WTC11 (cell line): ENCODE results near the gene MEGF11. TPM values are rescaled to one million over a fixed set of nuclear protein-coding genes. Genes with fewer than 3 reads are reported as not detected.

Experiments used
- ATAC-seq: fragments of 200-7000 bp; cut with Tn5 transposase; 2 replicates; pipeline ENCODE4 v1.10.0; 2021; ENCODE audit warnings: mild to moderate bottlenecking, moderate library complexity
- CTCF ChIA-PET: fragments of 300-600 bp; sonication (Branson Sonifier 250); formaldehyde crosslinking; loops from one replicate; lab custom pipeline; 2021; ENCODE audit warnings: antibody characterized with exemption; lab: Charles Lee
- POLR2A ChIA-PET: fragments of 350-600 bp; sonication (Branson Sonifier 250); formaldehyde crosslinking; loops from one replicate; lab custom pipeline; 2021; ENCODE audit warnings: antibody characterized with exemption; lab: Charles Lee
- DNase-seq: peaks from one replicate; pipeline ENCODE4 v3.0.0; 2021; ENCODE audit warnings: low spot score
- H3K27ac Mint-ChIP-seq: 2 replicates; pipeline ENCODE4 v1.8.0; 2021; ENCODE audit warnings: mixed read lengths
- H3K27me3 Mint-ChIP-seq: 2 replicates; pipeline ENCODE4 v1.8.0; 2021; ENCODE audit warnings: low read depth, mild to moderate bottlenecking, moderate library complexity, mixed read lengths
- H3K36me3 Mint-ChIP-seq: 2 replicates; pipeline ENCODE4 v1.8.0; 2021; ENCODE audit warnings: mixed read lengths
- H3K4me1 Mint-ChIP-seq: 2 replicates; pipeline ENCODE4 v1.8.0; 2022; ENCODE audit warnings: mixed read lengths
- H3K4me3 Mint-ChIP-seq: 2 replicates; pipeline ENCODE4 v1.8.0; 2021; ENCODE audit warnings: mild to moderate bottlenecking, moderate library complexity, mixed read lengths
- H3K9me3 Mint-ChIP-seq: 2 replicates; pipeline ENCODE4 v1.8.0; 2021; ENCODE audit warnings: mixed read lengths
- ATF2 ChIP-seq: sonication (generic); formaldehyde crosslinking; IDR thresholded peaks from 2 replicates; pipeline ENCODE4 v1.8.1; 2022; ENCODE audit warnings: low read depth, missing genetic modification reagents, borderline replicate concordance
- ATF6 ChIP-seq: sonication (generic); formaldehyde crosslinking; IDR thresholded peaks from 2 replicates; pipeline ENCODE4 v1.8.1; 2023; ENCODE audit warnings: mild to moderate bottlenecking, missing genetic modification reagents
- EMX1 ChIP-seq: fragments of 250-450 bp; sonication (Bioruptor Pico); IDR thresholded peaks from 2 replicates; pipeline ENCODE4 v1.8.0; 2021; ENCODE audit warnings: mild to moderate bottlenecking
- FOXK1 ChIP-seq: sonication (generic); formaldehyde crosslinking; IDR thresholded peaks from 2 replicates; pipeline ENCODE4 v1.8.0; 2022; ENCODE audit warnings: mild to moderate bottlenecking, moderate library complexity, missing genetic modification reagents
- GRHL2 ChIP-seq: fragments of 250-450 bp; sonication (Bioruptor Pico); IDR thresholded peaks from 2 replicates; pipeline ENCODE4 v1.8.0; 2022; ENCODE audit warnings: mild to moderate bottlenecking, moderate library complexity; ENCODE audit not compliant: insufficient replicate concordance, severe bottlenecking
- GTF2I ChIP-seq: fragments of 250-450 bp; sonication (Bioruptor Pico); conservative IDR thresholded peaks from 2 replicates; pipeline ENCODE4 v1.4.0; 2021; ENCODE audit warnings: mild to moderate bottlenecking
- HMGA2 ChIP-seq: fragments of 250-450 bp; sonication (Bioruptor Pico); IDR thresholded peaks from 2 replicates; pipeline ENCODE4 v1.4.0; 2021; ENCODE audit warnings: mild to moderate bottlenecking, moderate library complexity
- NFATC4 ChIP-seq: fragments of 250-450 bp; sonication (Bioruptor Pico); IDR thresholded peaks from 2 replicates; pipeline ENCODE4 v1.9.0; 2021; ENCODE audit warnings: mild to moderate bottlenecking
- NFE2L1 ChIP-seq: sonication (generic); formaldehyde crosslinking; IDR thresholded peaks from 2 replicates; pipeline ENCODE4 v1.8.1; 2023; ENCODE audit warnings: missing genetic modification reagents
- NR1H2 ChIP-seq: sonication (generic); formaldehyde crosslinking; IDR thresholded peaks from 2 replicates; pipeline ENCODE4 v1.9.0; 2021; ENCODE audit warnings: mild to moderate bottlenecking, moderate library complexity, missing genetic modification reagents
- NR2C2 ChIP-seq: sonication (generic); formaldehyde crosslinking; IDR thresholded peaks from 2 replicates; pipeline ENCODE4 v1.8.0; 2022; ENCODE audit warnings: mild to moderate bottlenecking, missing genetic modification reagents
- PREB ChIP-seq: sonication (generic); formaldehyde crosslinking; IDR thresholded peaks from 2 replicates; pipeline ENCODE4 v1.8.1; 2022; ENCODE audit warnings: mild to moderate bottlenecking, missing genetic modification reagents, moderate library complexity, borderline replicate concordance
- total RNA-seq: library from RNA; stranded (reverse); gene quantifications from 3 replicates; pipeline ENCODE4 v1.2.3, GENCODE V29; 2021
- TF ChIP-seq, protein P1 (sequence below): sonication (generic); formaldehyde crosslinking; IDR thresholded peaks from 2 replicates; pipeline ENCODE4 v1.8.1; 2023; ENCODE audit warnings: mild to moderate bottlenecking, missing genetic modification reagents, moderate library complexity
- TF ChIP-seq, protein P2 (sequence below): sonication (generic); formaldehyde crosslinking; IDR thresholded peaks from 2 replicates; pipeline ENCODE4 v1.8.0; 2022; ENCODE audit warnings: mild to moderate bottlenecking, missing genetic modification reagents
- TF ChIP-seq, protein P3 (sequence below): sonication (generic); formaldehyde crosslinking; IDR thresholded peaks from 2 replicates; pipeline ENCODE4 v1.8.1; 2022; ENCODE audit warnings: mild to moderate bottlenecking, moderate library complexity, missing genetic modification reagents

The MEGF11 gene
- total RNA-seq, 1 experiment from 2014 or later = 3.3 TPM

- Mint-ChIP-seq H3K4me1 (peaks cover 29% of the 10 kb centered on the region), H3K36me3 (no peaks in the 10 kb centered on the region), H3K9me3 (no peaks in the 10 kb centered on the region)
- ATAC-seq = no peak
- CTCF ChIA-PET = interaction anchor here (1.5 kb wide), 1 partner anchor 42 kb away, joined by 4 read pairs; no protein-coding TSS in a partner anchor
- no peak for TF ChIP-seq NFE2L1
- no peak for TF ChIP-seq FOXK1 (CRISPR knock-in tag)
- no peak for TF ChIP-seq NR1H2 (CRISPR knock-in tag)
- TF ChIP-seq NFATC4 (CRISPR knock-in tag) = no peak
- TF ChIP-seq, all 79 proteins: peak for 0
- POLR2A ChIA-PET = no interaction called here
- DNase-seq = no peak
- Mint-ChIP-seq H3K27ac (no peak overlapping the region), H3K4me3 (no peak overlapping the region), H3K27me3 (0 out of 2 replicates have a peak, but pooled peaks cover 2% of the 10 kb centered on the region)
Measured at GRCh38 chr15:65987100-65987499, 266.4 kb downstream of the MEGF11 start.

- Mint-ChIP-seq H3K27ac (no peak overlapping the region), H3K4me3 (no peak overlapping the region), H3K36me3 (no peaks in the 10 kb centered on the region), H3K4me1 (peaks cover 25% of the 10 kb centered on the region), H3K9me3 (no peaks in the 10 kb centered on the region), H3K27me3 (0 out of 2 replicates have a peak, but pooled peaks cover 2% of the 10 kb centered on the region)
- no peak for ATAC-seq
- TF ChIP-seq ATF2 (CRISPR knock-in tag) (no peak), NR2C2 (CRISPR knock-in tag) (no peak), ATF6 (CRISPR knock-in tag) (no peak), GRHL2 (no peak), EMX1 (CRISPR knock-in tag) (no peak)
- CTCF ChIA-PET = interaction anchor here (1.5 kb wide), 1 partner anchor 41 kb away, joined by 4 read pairs; no protein-coding TSS in a partner anchor
- POLR2A ChIA-PET = no interaction called here
- DNase-seq = no peak
Measured at GRCh38 chr15:65986416-65986815, 267.1 kb downstream of the MEGF11 start.

GRCh38 chr15:65985387-65985786, 268.2 kb downstream of the MEGF11 start:
- no peak overlapping the region for H3K4me3 Mint-ChIP-seq
- DNase-seq = no peak
- peaks cover 34% of the 10 kb centered on the region for H3K4me1 Mint-ChIP-seq
- H3K36me3 Mint-ChIP-seq = no peaks in the 10 kb centered on the region
- 0 out of 2 replicates have a peak, but pooled peaks cover 2% of the 10 kb centered on the region for H3K27me3 Mint-ChIP-seq
- ChIA-PET CTCF (no interaction called here), POLR2A (no interaction called here)
- ATAC-seq = no peak
- no peak overlapping the region for H3K27ac Mint-ChIP-seq
- no peaks in the 10 kb centered on the region for H3K9me3 Mint-ChIP-seq
- no peak for TF ChIP-seq NFATC4 (CRISPR knock-in tag)
- no peak for TF ChIP-seq GTF2I (CRISPR knock-in tag)
- no peak for TF ChIP-seq PREB
- TF ChIP-seq, protein P1, sequence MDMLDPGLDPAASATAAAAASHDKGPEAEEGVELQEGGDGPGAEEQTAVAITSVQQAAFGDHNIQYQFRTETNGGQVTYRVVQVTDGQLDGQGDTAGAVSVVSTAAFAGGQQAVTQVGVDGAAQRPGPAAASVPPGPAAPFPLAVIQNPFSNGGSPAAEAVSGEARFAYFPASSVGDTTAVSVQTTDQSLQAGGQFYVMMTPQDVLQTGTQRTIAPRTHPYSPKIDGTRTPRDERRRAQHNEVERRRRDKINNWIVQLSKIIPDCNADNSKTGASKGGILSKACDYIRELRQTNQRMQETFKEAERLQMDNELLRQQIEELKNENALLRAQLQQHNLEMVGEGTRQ = no peak
- TF ChIP-seq HMGA2 = no peak

DNA sequence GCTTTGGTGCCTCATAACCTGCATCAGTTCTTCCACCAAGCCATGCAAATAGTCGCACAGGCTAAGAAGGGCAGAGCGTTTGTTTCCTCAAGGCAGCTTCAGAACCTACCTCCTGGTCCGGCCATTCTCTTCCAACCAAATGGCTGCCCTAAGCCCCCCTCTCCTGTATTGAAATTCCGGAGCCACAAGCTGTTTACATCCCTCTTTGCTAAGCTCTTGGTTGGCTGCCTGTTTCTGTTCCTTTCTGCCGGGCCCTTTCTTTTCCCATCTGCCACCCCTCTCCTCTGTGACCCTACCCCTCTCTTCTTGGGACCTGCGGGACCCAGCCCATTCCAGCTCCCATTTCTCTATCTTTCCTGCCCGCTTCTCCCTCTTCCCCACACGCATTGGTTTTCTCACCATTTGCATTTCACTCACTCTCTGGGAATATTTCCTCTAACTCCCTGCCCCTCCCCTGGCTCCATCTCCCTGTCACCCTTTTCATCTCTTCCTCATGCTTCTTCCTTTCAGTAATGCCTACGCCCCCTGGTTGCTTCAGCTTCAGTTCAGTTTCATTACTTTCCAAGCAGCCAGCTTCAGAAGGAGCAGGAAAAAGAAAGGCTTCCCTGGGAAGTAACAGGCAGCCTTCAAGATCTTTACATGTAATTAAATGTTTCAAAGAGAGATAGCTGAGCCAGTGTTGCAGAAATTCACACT, 270.8 kb downstream of the MEGF11 start:
- DNase-seq (no peak), ATAC-seq (no peak)
- Mint-ChIP-seq H3K4me3 (peak overlapping the region; percentile 64), H3K27me3 (0 out of 2 replicates have a peak, but pooled peaks cover 2% of the 10 kb centered on the region), H3K4me1 (peaks cover 40% of the 10 kb centered on the region), H3K36me3 (no peaks in the 10 kb centered on the region), H3K27ac (no peak overlapping the region), H3K9me3 (no peaks in the 10 kb centered on the region)
- CTCF ChIA-PET = interaction anchor here (0.6 to 2.7 kb wide), 13 partner anchors 9 to 287 kb away, joined by 3 to 9 read pairs (median 4); partner anchors contain the start of gene RAB11A
- TF ChIP-seq, protein P2, sequence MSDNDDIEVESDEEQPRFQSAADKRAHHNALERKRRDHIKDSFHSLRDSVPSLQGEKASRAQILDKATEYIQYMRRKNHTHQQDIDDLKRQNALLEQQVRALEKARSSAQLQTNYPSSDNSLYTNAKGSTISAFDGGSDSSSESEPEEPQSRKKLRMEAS (CRISPR knock-in tag) = no peak; the same call in 1 of the 2 replicates
- TF ChIP-seq, protein P3, sequence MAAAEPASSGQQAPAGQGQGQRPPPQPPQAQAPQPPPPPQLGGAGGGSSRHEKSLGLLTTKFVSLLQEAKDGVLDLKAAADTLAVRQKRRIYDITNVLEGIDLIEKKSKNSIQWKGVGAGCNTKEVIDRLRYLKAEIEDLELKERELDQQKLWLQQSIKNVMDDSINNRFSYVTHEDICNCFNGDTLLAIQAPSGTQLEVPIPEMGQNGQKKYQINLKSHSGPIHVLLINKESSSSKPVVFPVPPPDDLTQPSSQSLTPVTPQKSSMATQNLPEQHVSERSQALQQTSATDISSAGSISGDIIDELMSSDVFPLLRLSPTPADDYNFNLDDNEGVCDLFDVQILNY (CRISPR knock-in tag) = 0 out of 2 replicates have a peak, but pooled peaks have one; percentile 11
- POLR2A ChIA-PET = interaction anchor here (0.6 to 1.1 kb wide), 3 partner anchors 37 to 125 kb away, joined by 3 to 4 read pairs (median 3); no protein-coding TSS in a partner anchor
